ENCODE results near the gene CNR2.

DNA sequence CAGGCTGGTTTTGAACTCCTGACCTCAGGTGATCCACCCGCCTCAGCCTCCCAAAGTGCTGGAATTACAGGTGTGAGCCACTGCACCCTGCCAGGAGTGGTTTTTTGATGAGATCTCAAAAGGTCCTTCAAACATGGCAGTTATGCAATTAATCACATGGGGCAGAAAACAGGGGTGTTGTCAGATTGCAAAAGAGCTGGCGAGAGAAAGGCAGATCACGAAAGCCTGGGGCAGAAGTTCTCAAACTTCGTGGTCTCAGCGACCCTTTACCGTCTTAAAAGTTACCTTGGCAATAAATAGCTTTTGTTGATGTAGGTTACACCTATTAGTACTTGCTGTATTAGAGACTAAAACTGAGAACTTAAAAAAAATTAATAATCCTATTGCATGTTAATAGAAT is 16.1 kb downstream of the CNR2 start:
- TF ChIP-seq, protein P1, sequence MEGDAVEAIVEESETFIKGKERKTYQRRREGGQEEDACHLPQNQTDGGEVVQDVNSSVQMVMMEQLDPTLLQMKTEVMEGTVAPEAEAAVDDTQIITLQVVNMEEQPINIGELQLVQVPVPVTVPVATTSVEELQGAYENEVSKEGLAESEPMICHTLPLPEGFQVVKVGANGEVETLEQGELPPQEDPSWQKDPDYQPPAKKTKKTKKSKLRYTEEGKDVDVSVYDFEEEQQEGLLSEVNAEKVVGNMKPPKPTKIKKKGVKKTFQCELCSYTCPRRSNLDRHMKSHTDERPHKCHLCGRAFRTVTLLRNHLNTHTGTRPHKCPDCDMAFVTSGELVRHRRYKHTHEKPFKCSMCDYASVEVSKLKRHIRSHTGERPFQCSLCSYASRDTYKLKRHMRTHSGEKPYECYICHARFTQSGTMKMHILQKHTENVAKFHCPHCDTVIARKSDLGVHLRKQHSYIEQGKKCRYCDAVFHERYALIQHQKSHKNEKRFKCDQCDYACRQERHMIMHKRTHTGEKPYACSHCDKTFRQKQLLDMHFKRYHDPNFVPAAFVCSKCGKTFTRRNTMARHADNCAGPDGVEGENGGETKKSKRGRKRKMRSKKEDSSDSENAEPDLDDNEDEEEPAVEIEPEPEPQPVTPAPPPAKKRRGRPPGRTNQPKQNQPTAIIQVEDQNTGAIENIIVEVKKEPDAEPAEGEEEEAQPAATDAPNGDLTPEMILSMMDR (conservative IDR thresholded peaks at IDR 0.05), result no peak
- no peak for TF ChIP-seq EZH2 (IDR thresholded peaks at IDR 0.05; ENCODE audit: low read depth)

Data from PC-9 (cell line).